DOHH2 (cell line): Measurements from ENCODE around the gene UBXN2A.

ENCODE experiments used
- CTCF ChIP-seq: fragments of 200-600 bp; sonication (generic); IDR thresholded peaks from one replicate; pipeline ENCODE4 v1.5.1; 2014; ENCODE audit warnings: antibody characterized with exemption, mild to moderate bottlenecking, low read depth, low read length; ENCODE audit not compliant: poor library complexity, severe bottlenecking
- EZH2phosphoT487 ChIP-seq: fragments of 200-600 bp; sonication (generic); IDR thresholded peaks from 2 replicates; pipeline ENCODE4 v1.6.1; 2017; ENCODE audit warnings: borderline replicate concordance, mild to moderate bottlenecking, antibody characterized with exemption, low read length, moderate library complexity, mixed read lengths

- TF ChIP-seq CTCF (no peak), EZH2phosphoT487 (no peak)
Measured at GRCh38 chr2:24048769-24049484, 108.7 kb downstream of the UBXN2A start.
